ENCODE results near the gene CDKL2. TPM values are rescaled to one million over a fixed set of nuclear protein-coding genes. Genes with fewer than 3 reads are reported as not detected.

CDKL2 gene
- total and polyA plus RNA-seq, 2 experiments from 2014 or later: not detected

GRCh38 chr4:75654905-75655304 lies 24.6 kb upstream of the CDKL2 start:
- Histone ChIP-seq H3F3A (ENCODE audit: insufficient read depth) (peaks cover 13% of the 10 kb centered on the region; the same call in 1 of the 2 replicates), H3K9me3 (ENCODE audit: low read depth) (no peaks in the 10 kb centered on the region), H4K20me1 (ENCODE audit: insufficient read depth) (peaks cover 6% of the 10 kb centered on the region; the same call in 1 of the 2 replicates), H3K79me2 (ENCODE audit: insufficient read depth) (peaks cover 98% of the 10 kb centered on the region), H2AFZ (no peak overlapping the region), H3K9ac (no peak overlapping the region), H3K4me3 (no peak overlapping the region), H3K4me1 (ENCODE audit: insufficient read depth) (peaks cover 11% of the 10 kb centered on the region), H3K9me2 (ENCODE audit: insufficient read depth) (no peaks in the 10 kb centered on the region), H3K27ac (no peak overlapping the region), H3K4me2 (ENCODE audit: unreplicated experiment) (no peak overlapping the region), H3K36me3 (ENCODE audit: low read depth) (peaks cover 62% of the 10 kb centered on the region), H3K27me3 (replicated peaks; ENCODE audit: insufficient read depth) (no peaks in the 10 kb centered on the region)
- no peak for TF ChIP-seq EZH2phosphoT487 (IDR thresholded peaks at IDR 0.05; ENCODE audit: insufficient read depth, low read depth)
- no peak for TF ChIP-seq EZH2 (IDR thresholded peaks at IDR 0.05; ENCODE audit: insufficient read depth, poor library complexity, severe bottlenecking)
- in situ Hi-C loops (cut with MboI): no loop called here
- no peak for DNase-seq
- WGBS, 2 experiments (ENCODE audit: low coverage in 1 of 2, low lambda C conversion rate in 2 of 2, missing lambda C conversion rate in 2 of 2): 93 to 98% methylated on average over 1 of the region's 1 CpG

GRCh38 chr4:75653845-75654503 lies 23.6 kb upstream of the CDKL2 start:
- H3K79me2 ChIP-seq (ENCODE audit: insufficient read depth): peaks cover 98% of the 10 kb centered on the region
- H3K27me3 ChIP-seq (replicated peaks; ENCODE audit: insufficient read depth): no peaks in the 10 kb centered on the region
- in situ Hi-C loops (cut with MboI): no loop called here
- no peaks in the 10 kb centered on the region for H3K9me2 ChIP-seq (ENCODE audit: insufficient read depth)
- H4K20me1 ChIP-seq (ENCODE audit: insufficient read depth): 0 out of 2 replicates have a peak, but pooled peaks cover 6% of the 10 kb centered on the region
- no peak overlapping the region for H3K9ac ChIP-seq
- 80 to 81% methylated on average over 2 of the region's 2 CpGs for WGBS, 2 experiments (ENCODE audit: low coverage in 1 of 2, low lambda C conversion rate in 2 of 2, missing lambda C conversion rate in 2 of 2)
- no peak overlapping the region for H3K4me3 ChIP-seq
- TF ChIP-seq EZH2phosphoT487 (IDR thresholded peaks at IDR 0.05; ENCODE audit: insufficient read depth, low read depth): no peak
- TF ChIP-seq EZH2 (IDR thresholded peaks at IDR 0.05; ENCODE audit: insufficient read depth, poor library complexity, severe bottlenecking): no peak
- H3K4me2 ChIP-seq (ENCODE audit: unreplicated experiment): no peak overlapping the region
- peaks cover 4% of the 10 kb centered on the region for H3K4me1 ChIP-seq (ENCODE audit: insufficient read depth)
- H3K27ac ChIP-seq: no peak overlapping the region
- no peak overlapping the region for H2AFZ ChIP-seq
- H3F3A ChIP-seq (ENCODE audit: insufficient read depth): peaks cover 11% of the 10 kb centered on the region; the same call in 1 of the 2 replicates
- DNase-seq: peak; percentile 59
- H3K9me3 ChIP-seq (ENCODE audit: low read depth): no peaks in the 10 kb centered on the region
- peaks cover 71% of the 10 kb centered on the region for H3K36me3 ChIP-seq (ENCODE audit: low read depth)

- 75 to 76% methylated on average over 4 of the region's 4 CpGs for WGBS, 2 experiments (ENCODE audit: low coverage in 1 of 2, low lambda C conversion rate in 2 of 2, missing lambda C conversion rate in 2 of 2)
- H3K27me3 ChIP-seq (replicated peaks; ENCODE audit: insufficient read depth): no peaks in the 10 kb centered on the region
- no peaks in the 10 kb centered on the region for H4K20me1 ChIP-seq (ENCODE audit: insufficient read depth)
- H3K27ac ChIP-seq: no peak overlapping the region
- no peak overlapping the region for H3K9ac ChIP-seq
- peaks cover 63% of the 10 kb centered on the region for H3K36me3 ChIP-seq (ENCODE audit: low read depth)
- no peak overlapping the region for H3K4me3 ChIP-seq
- H3K4me2 ChIP-seq (ENCODE audit: unreplicated experiment): no peak overlapping the region
- no peak overlapping the region for H2AFZ ChIP-seq
- H3K4me1 ChIP-seq (ENCODE audit: insufficient read depth): no peaks in the 10 kb centered on the region
- H3K9me3 ChIP-seq (ENCODE audit: low read depth): no peaks in the 10 kb centered on the region
- in situ Hi-C loops (cut with MboI): no loop called here
- TF ChIP-seq EZH2 (IDR thresholded peaks at IDR 0.05; ENCODE audit: insufficient read depth, poor library complexity, severe bottlenecking): no peak
- no peak for TF ChIP-seq EZH2phosphoT487 (IDR thresholded peaks at IDR 0.05; ENCODE audit: insufficient read depth, low read depth)
- peaks cover 12% of the 10 kb centered on the region for H3F3A ChIP-seq (ENCODE audit: insufficient read depth)
- no peak for DNase-seq
- H3K79me2 ChIP-seq (ENCODE audit: insufficient read depth): peaks cover 29% of the 10 kb centered on the region
- H3K9me2 ChIP-seq (ENCODE audit: insufficient read depth): no peaks in the 10 kb centered on the region
Observed at GRCh38 chr4:75644095-75644494, 13.8 kb upstream of the CDKL2 start.

GRCh38 chr4:75643651-75644050 lies 13.3 kb upstream of the CDKL2 start:
- Histone ChIP-seq H3K9me2 (ENCODE audit: insufficient read depth) (no peaks in the 10 kb centered on the region), H4K20me1 (ENCODE audit: insufficient read depth) (no peaks in the 10 kb centered on the region), H3K9ac (no peak overlapping the region), H3K27ac (no peak overlapping the region), H3F3A (ENCODE audit: insufficient read depth) (peaks cover 12% of the 10 kb centered on the region), H3K79me2 (ENCODE audit: insufficient read depth) (peaks cover 24% of the 10 kb centered on the region), H3K4me1 (ENCODE audit: insufficient read depth) (no peaks in the 10 kb centered on the region), H3K36me3 (ENCODE audit: low read depth) (peaks cover 59% of the 10 kb centered on the region), H3K4me2 (ENCODE audit: unreplicated experiment) (no peak overlapping the region), H3K9me3 (ENCODE audit: low read depth) (no peaks in the 10 kb centered on the region), H3K27me3 (replicated peaks; ENCODE audit: insufficient read depth) (no peaks in the 10 kb centered on the region), H3K4me3 (no peak overlapping the region), H2AFZ (no peak overlapping the region)
- in situ Hi-C loops (cut with MboI): no loop called here
- TF ChIP-seq EZH2phosphoT487 (IDR thresholded peaks at IDR 0.05; ENCODE audit: insufficient read depth, low read depth) (no peak), EZH2 (IDR thresholded peaks at IDR 0.05; ENCODE audit: insufficient read depth, poor library complexity, severe bottlenecking) (no peak)
- DNase-seq: no peak
- 61 to 63% methylated on average over 3 of the region's 3 CpGs for whole genome bisulfite sequencing, 2 experiments (ENCODE audit: low coverage in 1 of 2, low lambda C conversion rate in 2 of 2, missing lambda C conversion rate in 2 of 2)
